HepG2 (cell line): Measurements from ENCODE around the gene S100A13. TPM values are rescaled to one million over a fixed set of nuclear protein-coding genes. Genes with fewer than 3 reads are reported as not detected.

ENCODE experiments used
- CBX2 ChIP-seq, 2 experiments: fragments of 200-600 bp in 1 of 2; sonication (generic); formaldehyde crosslinking in 1 of 2; IDR thresholded peaks; 2 replicates each; pipeline versions ENCODE4 v1.7.0 to v1.8.1; 2018 to 2022; ENCODE audit warnings: low read depth in 2 of 2, low read length in 1 of 2, mild to moderate bottlenecking in 1 of 2, missing genetic modification reagents in 1 of 2
- HMGXB3 ChIP-seq: sonication (generic); formaldehyde crosslinking; IDR thresholded peaks from 2 replicates; pipeline ENCODE4 v1.4.0; 2020; ENCODE audit warnings: missing genetic modification reagents, borderline replicate concordance
- ISX ChIP-seq: sonication (generic); formaldehyde crosslinking; conservative IDR thresholded peaks from 2 replicates; pipeline ENCODE4 v1.5.0; 2020; ENCODE audit warnings: missing genetic modification reagents
- RERE ChIP-seq: IDR thresholded peaks from 2 replicates; pipeline ENCODE4 v1.6.1; 2016; ENCODE audit warnings: low read depth, missing genetic modification reagents, missing compliant biosample characterization
- THAP9 ChIP-seq: sonication (generic); formaldehyde crosslinking; IDR thresholded peaks from 2 replicates; pipeline ENCODE4; 2020; ENCODE audit warnings: missing genetic modification reagents, mild to moderate bottlenecking, borderline replicate concordance
- ZFP1 ChIP-seq: IDR thresholded peaks from 2 replicates; pipeline ENCODE4 v1.6.1; 2016
- ZNF276 ChIP-seq: sonication (generic); formaldehyde crosslinking; IDR thresholded peaks from 2 replicates; pipeline ENCODE4 v1.4.0; 2020; ENCODE audit warnings: mild to moderate bottlenecking, low read depth, missing genetic modification reagents
- ZNF354B ChIP-seq: sonication (generic); formaldehyde crosslinking; IDR thresholded peaks from 2 replicates; pipeline ENCODE4 v1.8.0; 2022; ENCODE audit warnings: mild to moderate bottlenecking, missing genetic modification reagents
- ZNF512 ChIP-seq: sonication (generic); formaldehyde crosslinking; IDR thresholded peaks from 2 replicates; pipeline ENCODE4 v1.4.0; 2020; ENCODE audit warnings: mild to moderate bottlenecking, missing genetic modification reagents
- polyA plus RNA-seq, 8 experiments: library from polyadenylated mRNA; depleted of rRNA in 3 of 8; stranded (reverse) in 7 of 8; unstranded in 1 of 8; fragments of >200 nt; fragmentation: Illumina TruSeq in 4 of 8; extraction: Trizol in 4 of 8; gene quantifications; 2 replicates each; pipeline versions ENCODE4 v1.2.1 to v1.2.3, GENCODE V29; 2011 to 2016; ENCODE audit warnings: low read depth in 4 of 8, missing spikeins in 1 of 8, mixed read lengths in 1 of 8; ENCODE audit not compliant: insufficient read depth in 1 of 8
- total RNA-seq, 5 experiments: library from RNA; depleted of rRNA; stranded (reverse); fragments of >200 nt; fragmentation: Illumina TruSeq; extraction: Trizol; gene quantifications; 2 replicates each; pipeline ENCODE4 v1.2.3, GENCODE V29; 2016; ENCODE audit warnings: low read depth in 1 of 5

S100A13 gene
- total and polyA plus RNA-seq, 2 of the 13 experiments (the other 11 are each of a cell fraction or from before 2014, with no cell fraction given): 89.5 to 172 TPM

GRCh38 chr1:153608742-153609584 lies 18.3 kb downstream of the S100A13 start (continued):
- TF ChIP-seq HMGXB3 (CRISPR knock-in tag): 0 out of 2 replicates have a peak, but pooled peaks have one; percentile 14
- TF ChIP-seq ZNF276 (CRISPR knock-in tag): no peak; the same call in 1 of the 2 replicates
- TF ChIP-seq ZNF354B: no peak
- TF ChIP-seq THAP9: no peak; the same call in 1 of the 2 replicates
- no peak for TF ChIP-seq ZNF512
- no peak for TF ChIP-seq ISX (CRISPR knock-in tag)
- no peak for TF ChIP-seq ZFP1
- TF ChIP-seq RERE: no peak
- no peak for TF ChIP-seq CBX2 (IDR thresholded peaks at IDR 0.05; ENCODE audit: low read depth, low read length)
- TF ChIP-seq CBX2 (CRISPR knock-in tag; IDR thresholded peaks at IDR 0.05; ENCODE audit: low read depth): no peak
